Ovary (tissue), 9 donors: ENCODE results near the gene WDR41. TPM values are rescaled to one million over a fixed set of nuclear protein-coding genes. Genes with fewer than 3 reads are reported as not detected.

ENCODE experiments used
- DNase-seq, 5 donors: peaks; one replicate each; pipeline ENCODE4 v3.0.0-alpha.2; 2019 to 2020
- H3K27ac ChIP-seq, 2 donors: fragments of 200-600 bp; one replicate each; pipeline versions ENCODE4 v1.5.1 to v1.8.0; 2019 to 2022
- H3K27me3 ChIP-seq: fragments of 200-600 bp; one replicate; pipeline ENCODE4 v1.8.0; 2022
- H3K36me3 ChIP-seq: fragments of 200-600 bp; sonication (generic); one replicate; pipeline ENCODE4 v1.5.1; 2019
- H3K4me1 ChIP-seq: one replicate; pipeline ENCODE4 v1.8.1; 2013; ENCODE audit warnings: mild to moderate bottlenecking, moderate library complexity; ENCODE audit not compliant: insufficient read depth
- H3K4me3 ChIP-seq: fragments of 200-600 bp; sonication (generic); one replicate; pipeline ENCODE4 v1.5.1; 2017
- H3K9me3 ChIP-seq, 2 donors: fragments of 200-600 bp in 1 of 2; sonication (generic) in 1 of 2; one replicate each; pipeline versions ENCODE4 v1.5.1 to v1.8.1; 2013 to 2019; ENCODE audit warnings: mild to moderate bottlenecking in 1 of 2, moderate library complexity in 1 of 2
- EP300 ChIP-seq: sonication (generic); formaldehyde crosslinking; IDR thresholded peaks from one replicate; pipeline ENCODE4 v1.6.1; 2017; ENCODE audit warnings: antibody characterized with exemption
- POLR2A ChIP-seq: fragments of 450-650 bp; IDR thresholded peaks from one replicate; pipeline ENCODE4 v1.6.1; 2017; ENCODE audit warnings: antibody characterized with exemption, mild to moderate bottlenecking, moderate library complexity
- WGBS, 3 donors: extraction: QIAGEN DNeasy Blood & Tissue Kit in 1 of 3; methylation state at CpG; one replicate each; pipeline versions ENCODE4 v1.1.5 to v1.1.7; 2013 to 2017; 5-methylcytosine and 5-hydroxymethylcytosine counted together
- intact Hi-C, 4 donors: fragments of 100-400 bp; cut with DNase I; formaldehyde crosslinking; loops; one replicate each; pipeline versions ENCODE4 v1.11.0 to v1.15.1; 2022 to 2023
- polyA plus RNA-seq, 2 donors: library from polyadenylated mRNA; stranded (reverse); fragments of 200-250 nt in 1 of 2; fragments of 350-450 nt in 1 of 2; fragmentation: Illumina TruSeq in 1 of 2; extraction: RNeasy Lipid Tissue Mini Kit (QIAGEN cat#74804) in 1 of 2; gene quantifications; one replicate each; pipeline ENCODE4 v1.2.3, GENCODE V29; 2013 to 2014
- total RNA-seq, 7 donors: library from RNA; depleted of rRNA in 2 of 7; stranded (reverse); fragments of >200 nt in 2 of 7; fragmentation: NEBNext Ultra II Directional in 3 of 7; extraction: Animal tissue kit (Norgen Biotek cat#: 25700) in 3 of 7; gene quantifications; one replicate each; pipeline versions ENCODE4 v1.1.0 to v1.2.4, GENCODE V29; 2016 to 2023
- TF ChIP-seq, protein P1 (sequence below), 3 donors: fragments of 450-650 bp in 2 of 3; fragments of 200-600 bp in 1 of 3; IDR thresholded peaks; one replicate each; pipeline versions ENCODE4 v1.5.1 to v1.8.0; 2016 to 2022; ENCODE audit warnings: antibody characterized with exemption in 3 of 3, mild to moderate bottlenecking in 1 of 3
- donor health status: DM: no; HTN: no; CAD: no; lungs with moderate emphysema.
- donor health status: DM: no; HTN: no; CAD: no.
- donor health status: Bipolar disorder and iron deficiency.
- donor health status: DM: yes; HTN: yes; CAD: no.
- donor health status: DM: no; HTN: no; CAD: no.
- donor health status: DM: yes; HTN: yes; CAD: no.

The WDR41 gene
- total and polyA plus RNA-seq, 9 donors: 7.5 to 45.4 (median 31.9) TPM

DNA sequence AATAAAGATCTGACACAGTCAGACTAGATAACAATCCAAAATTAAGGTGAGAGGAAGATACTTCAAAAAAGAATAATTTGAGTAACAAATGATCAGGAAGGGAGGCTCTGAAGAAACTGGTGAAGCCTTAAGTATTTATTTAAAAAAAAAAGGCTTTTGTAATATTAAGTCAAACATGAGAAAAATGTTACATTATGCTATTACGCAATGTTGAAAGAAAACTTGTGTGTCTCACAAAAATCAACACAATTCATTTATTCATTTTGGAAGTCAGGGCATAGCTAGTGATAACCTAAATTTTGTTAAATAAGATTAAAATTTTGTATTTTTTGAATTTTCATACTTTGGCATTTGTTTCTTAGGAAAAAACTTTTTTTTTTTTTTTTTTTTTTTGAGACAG is 28.2 kb downstream of the WDR41 start:
- TF ChIP-seq, protein P1, sequence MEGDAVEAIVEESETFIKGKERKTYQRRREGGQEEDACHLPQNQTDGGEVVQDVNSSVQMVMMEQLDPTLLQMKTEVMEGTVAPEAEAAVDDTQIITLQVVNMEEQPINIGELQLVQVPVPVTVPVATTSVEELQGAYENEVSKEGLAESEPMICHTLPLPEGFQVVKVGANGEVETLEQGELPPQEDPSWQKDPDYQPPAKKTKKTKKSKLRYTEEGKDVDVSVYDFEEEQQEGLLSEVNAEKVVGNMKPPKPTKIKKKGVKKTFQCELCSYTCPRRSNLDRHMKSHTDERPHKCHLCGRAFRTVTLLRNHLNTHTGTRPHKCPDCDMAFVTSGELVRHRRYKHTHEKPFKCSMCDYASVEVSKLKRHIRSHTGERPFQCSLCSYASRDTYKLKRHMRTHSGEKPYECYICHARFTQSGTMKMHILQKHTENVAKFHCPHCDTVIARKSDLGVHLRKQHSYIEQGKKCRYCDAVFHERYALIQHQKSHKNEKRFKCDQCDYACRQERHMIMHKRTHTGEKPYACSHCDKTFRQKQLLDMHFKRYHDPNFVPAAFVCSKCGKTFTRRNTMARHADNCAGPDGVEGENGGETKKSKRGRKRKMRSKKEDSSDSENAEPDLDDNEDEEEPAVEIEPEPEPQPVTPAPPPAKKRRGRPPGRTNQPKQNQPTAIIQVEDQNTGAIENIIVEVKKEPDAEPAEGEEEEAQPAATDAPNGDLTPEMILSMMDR (IDR thresholded peaks at IDR 0.05): no peak
- no peak for TF ChIP-seq POLR2A
- TF ChIP-seq EP300: no peak
- no peak for DNase-seq
- Histone ChIP-seq H3K9me3 (no peaks in the 10 kb centered on the region), H3K27me3 (no peaks in the 10 kb centered on the region), H3K36me3 (no peaks in the 10 kb centered on the region), H3K4me1 (no peaks in the 10 kb centered on the region), H3K27ac (no peak overlapping the region), H3K4me3 (no peak overlapping the region)
- intact Hi-C loops: no loop called here
- WGBS, 3 donors: 95 to 100% (median 98%) methylated on average over 1 of the region's 1 CpG

DNA sequence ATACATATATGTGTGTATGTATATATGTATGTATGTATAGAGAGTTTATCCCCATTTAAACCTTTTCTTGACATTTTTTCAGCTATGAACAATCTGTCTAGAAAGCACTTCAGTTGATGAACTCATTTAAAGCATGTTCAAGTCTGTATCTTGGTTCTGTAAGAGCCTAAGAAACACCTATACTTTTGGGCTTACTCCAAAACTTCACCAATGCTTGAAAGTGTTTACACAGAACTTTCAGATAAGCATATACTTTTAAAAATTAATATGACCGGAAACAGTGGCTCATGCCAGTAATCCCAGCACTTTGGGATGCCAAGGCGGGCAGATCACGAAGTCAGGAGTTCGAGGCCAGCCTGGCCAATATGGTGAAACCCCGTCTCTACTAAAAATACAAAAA is 30.8 kb downstream of the WDR41 start:
- TF ChIP-seq POLR2A (no peak), EP300 (no peak)
- TF ChIP-seq, protein P1 (IDR thresholded peaks at IDR 0.05): no peak
- no peaks in the 10 kb centered on the region for H3K4me1 ChIP-seq
- H3K36me3 ChIP-seq: no peaks in the 10 kb centered on the region
- intact Hi-C loops: no loop called here
- H3K27me3 ChIP-seq: no peaks in the 10 kb centered on the region
- DNase-seq: no peak
- no peaks in the 10 kb centered on the region for H3K9me3 ChIP-seq
- WGBS, 3 donors: 93 to 95% (median 94%) methylated on average over 5 of the region's 5 CpGs
- H3K4me3 ChIP-seq: no peak overlapping the region
- H3K27ac ChIP-seq: no peak overlapping the region

DNA sequence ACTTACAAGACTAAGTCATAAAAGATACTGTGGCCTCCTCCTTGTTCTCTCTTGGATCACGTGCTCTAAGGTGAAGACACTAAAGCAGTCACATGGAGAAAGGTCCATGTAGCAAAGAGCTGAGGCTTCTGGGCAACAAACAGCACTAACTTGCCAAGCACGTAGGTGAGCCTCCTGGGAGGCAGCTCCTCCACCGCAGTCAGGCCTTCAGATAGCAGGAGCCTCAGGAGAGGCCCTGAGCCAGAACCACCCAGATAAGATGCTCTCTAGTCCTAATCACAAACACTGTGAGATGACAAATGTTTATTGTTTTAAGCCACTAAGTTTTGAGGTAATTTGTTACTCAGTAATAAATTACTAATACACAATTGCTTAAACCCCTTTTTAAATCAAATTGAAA is 38.0 kb downstream of the WDR41 start:
- intact Hi-C loops: no loop called here
- H3K27me3 ChIP-seq: no peaks in the 10 kb centered on the region
- 87 to 96% (median 90%) methylated on average over 3 of the region's 3 CpGs for WGBS, 3 donors
- no peaks in the 10 kb centered on the region for H3K36me3 ChIP-seq
- TF ChIP-seq, protein P1 (IDR thresholded peaks at IDR 0.05): no peak
- TF ChIP-seq POLR2A (no peak), EP300 (no peak)
- no peak overlapping the region for H3K4me3 ChIP-seq
- H3K9me3 ChIP-seq: no peaks in the 10 kb centered on the region
- no peak overlapping the region for H3K27ac ChIP-seq
- H3K4me1 ChIP-seq: no peaks in the 10 kb centered on the region
- DNase-seq: no peak

DNA sequence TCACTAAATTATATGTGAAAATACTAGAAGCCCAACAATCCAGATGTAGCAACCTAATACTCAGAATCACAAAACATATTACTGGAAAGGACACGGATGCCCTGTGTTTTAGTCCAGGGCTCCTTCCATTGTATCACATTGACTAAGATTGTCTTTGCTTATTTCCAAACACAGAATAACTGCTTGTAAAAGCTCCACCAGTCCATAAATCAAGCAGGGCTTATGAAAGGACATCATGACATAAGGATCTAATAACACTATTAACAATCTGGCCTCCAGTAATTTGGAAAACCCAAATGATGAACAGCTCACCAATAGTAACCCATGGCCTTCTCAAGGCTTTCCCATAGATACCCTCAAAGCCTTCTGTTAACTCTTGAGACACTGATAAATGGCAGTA is 39.8 kb downstream of the WDR41 start:
- TF ChIP-seq, protein P1 (IDR thresholded peaks at IDR 0.05): no peak
- no peak for TF ChIP-seq POLR2A
- TF ChIP-seq EP300: no peak
- intact Hi-C loops: no loop called here
- WGBS, 3 donors: 93 to 97% (median 94%) methylated on average over 1 of the region's 1 CpG
- peaks cover 0 to 3% of the 10 kb centered on the region in 2 donors for H3K9me3 ChIP-seq
- no peaks in the 10 kb centered on the region for H3K4me1 ChIP-seq
- H3K4me3 ChIP-seq: no peak overlapping the region
- H3K27me3 ChIP-seq: no peaks in the 10 kb centered on the region
- H3K27ac ChIP-seq: no peak overlapping the region
- no peaks in the 10 kb centered on the region for H3K36me3 ChIP-seq
- DNase-seq: no peak
